Left renal pelvis (tissue), 4 donors: Measurements from ENCODE around the gene OVCA2. TPM values are rescaled to one million over a fixed set of nuclear protein-coding genes. Genes with fewer than 3 reads are reported as not detected.
"Not testable (repeated sequence)": the region's sequence is repeated elsewhere in the genome, so short reads cannot be mapped to it uniquely, and the experiment has no call there.

Experiments used
- DNase-seq, 4 donors: peaks; one replicate each; pipeline ENCODE4 v3.0.0-alpha.2; 2013; ENCODE audit warnings: low read depth in 4 of 4, low spot score in 3 of 4
- polyA plus RNA-seq, 4 donors: library from polyadenylated mRNA; unstranded; fragments of 120-200 nt; gene quantifications; one replicate each; pipeline ENCODE4 v1.2.1, GENCODE V29; 2013; ENCODE audit not compliant: insufficient read length in 4 of 4

Gene OVCA2
- polyA plus RNA-seq, 4 donors: 10.1 to 15.1 (median 11.9) TPM

GRCh38 chr17:2013220-2013993, 28.4 kb upstream of the OVCA2 start:
- not testable (repeated sequence) for DNase-seq

GRCh38 chr17:2013994-2014317, 27.9 kb upstream of the OVCA2 start:
- no peak for DNase-seq

GRCh38 chr17:2015314-2015713, 26.5 kb upstream of the OVCA2 start:
- no peak for DNase-seq

- no peak for DNase-seq
Measured at GRCh38 chr17:2016494-2016893, 25.3 kb upstream of the OVCA2 start.

- DNase-seq: no peak
Measured at GRCh38 chr17:2017274-2017941, 24.4 kb upstream of the OVCA2 start.

- DNase-seq: no peak
Measured at GRCh38 chr17:2018716-2019510, 22.9 kb upstream of the OVCA2 start.

- DNase-seq: no peak
Measured at GRCh38 chr17:2019723-2020122, 22.1 kb upstream of the OVCA2 start.

- no peak for DNase-seq
Measured at GRCh38 chr17:2020721-2021120, 21.1 kb upstream of the OVCA2 start.

- DNase-seq: no peak
Measured at GRCh38 chr17:2022647-2023240, 19.1 kb upstream of the OVCA2 start.

GRCh38 chr17:2023256-2023655, 18.6 kb upstream of the OVCA2 start:
- DNase-seq: no peak

GRCh38 chr17:2023692-2024571, 17.9 kb upstream of the OVCA2 start:
- DNase-seq: no peak

GRCh38 chr17:2024572-2025219, 17.1 kb upstream of the OVCA2 start:
- DNase-seq: no peak

GRCh38 chr17:2025220-2025621, 16.6 kb upstream of the OVCA2 start, which contains the start of gene RTN4RL1:
TSS of gene RTN4RL1 (minus strand) at chr17:2025334. CDS start at chr17:2024865, 469 bp downstream.
- no peak for DNase-seq

- DNase-seq: no peak
Measured at GRCh38 chr17:2025622-2026309, 16.1 kb upstream of the OVCA2 start.

GRCh38 chr17:2027528-2028233, 14.1 kb upstream of the OVCA2 start:
- no peak for DNase-seq

- no peak for DNase-seq
Measured at GRCh38 chr17:2028234-2028614, 13.6 kb upstream of the OVCA2 start.

GRCh38 chr17:2028737-2029136, 13.1 kb upstream of the OVCA2 start:
- DNase-seq: no peak
